ENCODE data around the gene WDR82. TPM values are rescaled to one million over a fixed set of nuclear protein-coding genes. Genes with fewer than 3 reads are reported as not detected.

Gene WDR82
- total RNA-seq, 1 donor from 2014 or later = 86.4 TPM

Other genes with a start within 250 kb of the WDR82 start
- 3.7 and 4.3 TPM in 2 replicates for gene DUSP7, start 222.1 kb downstream of the WDR82 start, total RNA-seq
- 2.3 and 2.4 TPM in 2 replicates for gene POC1A, start 124.2 kb downstream of the WDR82 start, total RNA-seq
- 25.9 and 27.6 TPM in 2 replicates for gene ALAS1, start 80.5 kb downstream of the WDR82 start, total RNA-seq
- 10.4 and 11.4 TPM in 2 replicates for gene TLR9, start 53.0 kb downstream of the WDR82 start, total RNA-seq
- 74.1 and 76.7 TPM in 2 replicates for gene TWF2, start 39.5 kb downstream of the WDR82 start, total RNA-seq
- 44.4 and 44.6 TPM in 2 replicates for gene PPM1M, start 32.9 kb downstream of the WDR82 start, total RNA-seq
- gene GLYCTK, start 9.2 kb upstream of the WDR82 start, total RNA-seq = 28.2 and 33.5 TPM in 2 replicates
- gene DNAH1, start 37.7 kb upstream of the WDR82 start, total RNA-seq = 22.8 and 25.8 TPM in 2 replicates
- gene BAP1, start 131.4 kb upstream of the WDR82 start, total RNA-seq = 98.7 and 105 TPM in 2 replicates
- gene PHF7, start 132.0 kb upstream of the WDR82 start, total RNA-seq = 6.4 and 7.5 TPM in 2 replicates
- not detected in 2 replicates for gene SEMA3G, start 166.5 kb upstream of the WDR82 start, total RNA-seq
- gene TNNC1, start 175.4 kb upstream of the WDR82 start, total RNA-seq = 0.32 TPM in 1 of 2 replicates, not detected in the other
- gene NISCH, start 177.0 kb upstream of the WDR82 start, total RNA-seq = 79.6 and 89.5 TPM in 2 replicates
- 0.64 and 0.71 TPM in 2 replicates for gene STAB1, start 216.7 kb upstream of the WDR82 start, total RNA-seq

All from activated B cell treated with CpG ODN at 0.5 μM for 24 hours (primary cell).